ENCODE results near the gene SBNO2.

Gene SBNO2

GRCh38 chr19:1058112-1058511, 116.0 kb downstream of the SBNO2 start:
- no peak for DNase-seq (ENCODE audit: low read depth in 2 of 2)

Data from stimulated activated CD4-positive, alpha-beta T cell treated with anti-CD3 and anti-CD28 coated beads, Interleukin-1b, Interleukin-23, amount 100 ng/mL, for 4 hours (primary cell).